Keratinocyte (primary cell): ENCODE results near the gene PIP4K2C.
"Not testable (repeated sequence)": the region's sequence is repeated elsewhere in the genome, so short reads cannot be mapped to it uniquely, and the experiment has no call there.

ENCODE experiments used
- EZH2 ChIP-seq: IDR thresholded peaks from one replicate; pipeline ENCODE4 v1.6.1; 2012; ENCODE audit warnings: inconsistent platforms, mild to moderate bottlenecking, low read length, moderate library complexity
- TF ChIP-seq, protein P1 (sequence below), 3 experiments: IDR thresholded peaks in 1 of 3; conservative IDR thresholded peaks in 1 of 3; optimal IDR thresholded peaks in 1 of 3; 2 replicates in 2 of 3; 3 replicates in 1 of 3; pipeline versions ENCODE3 to v1.5.1; 2011; ENCODE audit warnings: low read length in 3 of 3, mild to moderate bottlenecking in 3 of 3, moderate library complexity in 2 of 3, control low read depth in 1 of 3, inconsistent platforms in 1 of 3; ENCODE audit not compliant: insufficient read depth in 2 of 3; ENCODE audit errors: extremely low read depth in 1 of 3

DNA sequence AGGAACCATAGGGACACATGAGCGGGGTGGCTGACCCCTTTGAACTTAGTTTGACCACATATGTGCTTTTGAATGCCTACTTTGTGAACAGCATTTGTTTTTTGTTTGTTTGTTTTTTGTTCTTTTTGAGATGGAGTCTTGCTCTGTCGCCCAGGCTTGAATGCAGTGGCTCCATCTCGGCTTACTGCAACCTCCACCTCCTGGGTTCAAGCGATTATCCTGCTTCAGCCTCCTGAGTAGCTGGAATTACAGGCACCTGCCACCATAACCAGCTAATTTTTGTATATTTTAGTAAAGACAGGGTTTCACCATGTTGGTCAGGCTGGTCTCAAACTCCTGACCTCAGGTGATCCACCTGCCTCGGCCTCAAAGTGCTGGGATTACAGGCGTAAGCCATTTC, 27.4 kb downstream of the PIP4K2C start:
- TF ChIP-seq, protein P1, sequence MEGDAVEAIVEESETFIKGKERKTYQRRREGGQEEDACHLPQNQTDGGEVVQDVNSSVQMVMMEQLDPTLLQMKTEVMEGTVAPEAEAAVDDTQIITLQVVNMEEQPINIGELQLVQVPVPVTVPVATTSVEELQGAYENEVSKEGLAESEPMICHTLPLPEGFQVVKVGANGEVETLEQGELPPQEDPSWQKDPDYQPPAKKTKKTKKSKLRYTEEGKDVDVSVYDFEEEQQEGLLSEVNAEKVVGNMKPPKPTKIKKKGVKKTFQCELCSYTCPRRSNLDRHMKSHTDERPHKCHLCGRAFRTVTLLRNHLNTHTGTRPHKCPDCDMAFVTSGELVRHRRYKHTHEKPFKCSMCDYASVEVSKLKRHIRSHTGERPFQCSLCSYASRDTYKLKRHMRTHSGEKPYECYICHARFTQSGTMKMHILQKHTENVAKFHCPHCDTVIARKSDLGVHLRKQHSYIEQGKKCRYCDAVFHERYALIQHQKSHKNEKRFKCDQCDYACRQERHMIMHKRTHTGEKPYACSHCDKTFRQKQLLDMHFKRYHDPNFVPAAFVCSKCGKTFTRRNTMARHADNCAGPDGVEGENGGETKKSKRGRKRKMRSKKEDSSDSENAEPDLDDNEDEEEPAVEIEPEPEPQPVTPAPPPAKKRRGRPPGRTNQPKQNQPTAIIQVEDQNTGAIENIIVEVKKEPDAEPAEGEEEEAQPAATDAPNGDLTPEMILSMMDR (optimal IDR thresholded peaks at IDR 0.05 in 1 of 3, IDR thresholded peaks at IDR 0.05 in 1 of 3, conservative IDR thresholded peaks at IDR 0.05 in 1 of 3; ENCODE audit: extremely low read depth in 1 of 3, insufficient read depth in 2 of 3, low read length in 3 of 3) = not testable (repeated sequence)
- TF ChIP-seq EZH2 = not testable (repeated sequence)
